Cardiac muscle cell (in vitro differentiated cells and primary cell): Measurements from ENCODE around the gene RFT1. TPM values are rescaled to one million over a fixed set of nuclear protein-coding genes. Genes with fewer than 3 reads are reported as not detected.
A peak's percentile ranks its signal among the peaks of the same experiment; 100 is the strongest.

Experiments used
- DNase-seq, 2 donors: peaks; one replicate each; pipeline versions ENCODE4 v3.0.0 to v3.0.0-alpha.2; 2010 to 2017; ENCODE audit warnings: low read depth in 1 of 2, low spot score in 1 of 2
- H3K27ac ChIP-seq: fragments of 200-600 bp; sonication (generic); 2 replicates; pipeline ENCODE4 v1.5.1; 2016
- H3K27me3 ChIP-seq: fragments of 200-600 bp; sonication (generic); 2 replicates; pipeline ENCODE4 v1.6.0; 2016; ENCODE audit warnings: control low read depth
- H3K36me3 ChIP-seq: fragments of 200-600 bp; sonication (generic); 2 replicates; pipeline ENCODE4 v1.5.1; 2016; ENCODE audit warnings: control low read depth
- H3K4me1 ChIP-seq: fragments of 200-600 bp; sonication (generic); 2 replicates; pipeline ENCODE4 v1.8.1; 2017; ENCODE audit warnings: low read depth, mild to moderate bottlenecking, mixed run types
- H3K4me3 ChIP-seq: fragments of 200-600 bp; sonication (generic); 2 replicates; pipeline ENCODE4 v1.5.1; 2016; ENCODE audit warnings: mild to moderate bottlenecking
- H3K9me3 ChIP-seq: fragments of 200-600 bp; sonication (generic); 2 replicates; pipeline ENCODE4 v1.5.1; 2017; ENCODE audit warnings: low read depth, mild to moderate bottlenecking, control low read depth
- CTCF ChIP-seq: IDR thresholded peaks from 2 replicates; pipeline ENCODE4 v1.5.1; 2012; ENCODE audit warnings: low read depth, mild to moderate bottlenecking, low read length
- polyA plus RNA-seq: library from polyadenylated mRNA; unstranded; fragments of >200 nt; fragmentation: Nextera tagmentation; extraction: Ambion mirVana; gene quantifications from 2 replicates; pipeline ENCODE4 v1.2.1, GENCODE V29; 2016
- total RNA-seq: library from RNA; depleted of rRNA; stranded (reverse); fragments of >200 nt; gene quantifications from 2 replicates; pipeline ENCODE4 v1.2.3, GENCODE V29; 2016

RFT1 gene
- total and polyA plus RNA-seq, 2 experiments from 2014 or later: 8.1 to 16.1 TPM

- Histone ChIP-seq H3K27ac (no peak overlapping the region), H3K4me1 (no peaks in the 10 kb centered on the region), H3K4me3 (no peak overlapping the region), H3K27me3 (peaks cover 28% of the 10 kb centered on the region), H3K36me3 (no peaks in the 10 kb centered on the region), H3K9me3 (no peaks in the 10 kb centered on the region)
- peak in 1 of 2 donors; percentile 39 for DNase-seq
- no peak for TF ChIP-seq CTCF
These were observed 9.9 kb upstream of the RFT1 start for GRCh38 chr3:53139906-53140846.

DNA sequence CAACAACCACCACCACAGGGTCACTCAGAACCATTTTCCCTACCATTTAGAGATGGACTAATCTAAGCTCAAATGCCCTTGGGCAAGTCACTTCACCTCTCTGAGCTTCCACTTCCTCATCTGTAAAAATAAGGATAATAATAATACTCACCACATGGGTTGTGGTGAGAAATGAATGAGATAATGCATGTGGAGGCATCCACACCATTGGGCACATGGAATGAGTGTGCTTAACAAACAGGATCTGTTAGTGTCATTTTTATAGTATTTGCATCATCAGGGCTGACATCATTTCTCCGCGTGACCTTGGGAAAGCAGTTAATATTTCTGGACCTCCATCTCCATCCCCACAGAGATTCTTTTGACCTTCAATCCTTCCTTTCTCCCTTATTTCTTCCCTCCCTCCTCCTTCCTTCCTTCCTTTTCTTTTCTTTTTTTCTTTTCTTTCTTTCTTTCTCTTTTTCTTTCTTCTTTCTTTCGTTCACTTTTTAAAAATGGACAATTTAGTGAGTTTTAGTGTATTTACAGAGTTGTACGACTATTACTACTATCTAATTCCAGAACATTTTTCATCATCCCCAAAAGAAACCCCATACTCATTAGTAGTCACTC, 7.7 kb upstream of the RFT1 start:
- DNase-seq: no peak
- Histone ChIP-seq H3K9me3 (no peaks in the 10 kb centered on the region), H3K27me3 (peaks cover 30% of the 10 kb centered on the region), H3K4me1 (no peaks in the 10 kb centered on the region), H3K4me3 (no peak overlapping the region), H3K36me3 (no peaks in the 10 kb centered on the region), H3K27ac (no peak overlapping the region)
- TF ChIP-seq CTCF: no peak

- TF ChIP-seq CTCF: no peak
- DNase-seq: no peak
These were observed 7.0 kb upstream of the RFT1 start for GRCh38 chr3:53137221-53137620.

GRCh38 chr3:53134631-53135232, 4.5 kb upstream of the RFT1 start:
- Histone ChIP-seq H3K27me3 (peaks cover 29% of the 10 kb centered on the region), H3K27ac (no peak overlapping the region), H3K36me3 (no peaks in the 10 kb centered on the region), H3K4me1 (peaks cover 9% of the 10 kb centered on the region), H3K9me3 (no peaks in the 10 kb centered on the region), H3K4me3 (no peak overlapping the region)
- TF ChIP-seq CTCF: peak; percentile 88
- peak; percentile 75 to 83 for DNase-seq

More at GRCh38 chr3:53137221-53137620, 7.0 kb upstream of the RFT1 start:
- Histone ChIP-seq H3K4me1 (no peaks in the 10 kb centered on the region), H3K9me3 (no peaks in the 10 kb centered on the region), H3K4me3 (no peak overlapping the region), H3K36me3 (no peaks in the 10 kb centered on the region), H3K27ac (no peak overlapping the region), H3K27me3 (peaks cover 31% of the 10 kb centered on the region)

- no peaks in the 10 kb centered on the region for H3K36me3 ChIP-seq
- H3K4me3 ChIP-seq: no peak overlapping the region
- no peak for TF ChIP-seq CTCF
- H3K27ac ChIP-seq: no peak overlapping the region
- H3K27me3 ChIP-seq: peaks cover 29% of the 10 kb centered on the region
- no peaks in the 10 kb centered on the region for H3K9me3 ChIP-seq
- DNase-seq: no peak
- H3K4me1 ChIP-seq: peaks cover 14% of the 10 kb centered on the region
These were observed 2.1 kb upstream of the RFT1 start for GRCh38 chr3:53132347-53132746.
